HCT116 (cell line): ENCODE results near the gene ARRDC1. TPM values are rescaled to one million over a fixed set of nuclear protein-coding genes. Genes with fewer than 3 reads are reported as not detected.
A peak's percentile ranks its signal among the peaks of the same experiment; 100 is the strongest.

Experiments used
- ATAC-seq: fragments of 200-7000 bp; cut with Tn5 transposase; 2 replicates; pipeline ENCODE4 v1.9.1; 2020; ENCODE audit warnings: mild to moderate bottlenecking, moderate library complexity
- BruUV-seq: library from RNA; stranded (reverse); fragments of 400-500 nt; replicated peaks from 2 replicates; lab custom pipeline; 2021; lab: Mats Ljungman, UMichigan
- CTCF ChIA-PET: fragments of 300-600 bp; sonication (Branson Sonifier 250); formaldehyde crosslinking; loops from one replicate; lab custom pipeline; 2021; ENCODE audit warnings: antibody characterized with exemption; lab: Charles Lee
- POLR2A ChIA-PET: fragments of 300-600, 350-600 bp; sonication (Branson Sonifier 250); formaldehyde crosslinking; loops from one replicate; lab custom pipeline; 2021; ENCODE audit warnings: antibody characterized with exemption; lab: Charles Lee
- RAD21 ChIA-PET, 2 experiments: fragments of 300-600 bp; sonication (Branson Sonifier 250); formaldehyde crosslinking; loops; one replicate each; lab custom pipeline; 2023; ENCODE audit warnings: low total read pairs in 2 of 2; ENCODE audit not compliant: uncharacterized antibody in 2 of 2, unreplicated experiment in 2 of 2, low non-redundant PET in 1 of 2; lab: Charles Lee
- DNase-seq: peaks from one replicate; pipeline ENCODE4 v3.0.0-alpha.2; 2010; ENCODE audit warnings: low read depth, low spot score
- H2AFZ ChIP-seq: fragments of 200-600 bp; shearing (Covaris generic), sonication (generic); 2 replicates; pipeline ENCODE4 v1.6.1; 2017; ENCODE audit warnings: low read depth, mixed run types, mixed read lengths, antibody characterized with exemption, low read length; ENCODE audit not compliant: poor library complexity, severe bottlenecking
- H3K27ac ChIP-seq: 2 replicates; pipeline ENCODE4 v1.5.1; 2012; ENCODE audit warnings: low read depth, low read length
- H3K27me3 ChIP-seq: fragments of 200-600 bp; sonication (generic); 2 replicates; pipeline ENCODE4 v1.6.1; 2016; ENCODE audit warnings: mixed run types, low read length, mixed read lengths; ENCODE audit not compliant: insufficient read depth
- H3K36me3 ChIP-seq, 2 experiments: fragments of 200-500 bp in 1 of 2; fragments of 200-600 bp in 1 of 2; sonication (Bioruptor generic) in 1 of 2; sonication (generic) in 1 of 2; 2 replicates each; pipeline versions ENCODE4 v1.5.1 to v1.6.1; 2014 to 2016; ENCODE audit warnings: low read length in 2 of 2, inconsistent platforms in 1 of 2, mixed read lengths in 1 of 2, mixed run types in 1 of 2; ENCODE audit not compliant: insufficient read depth in 2 of 2, control insufficient read depth in 1 of 2
- H3K4me1 ChIP-seq, 2 experiments: fragments of 200-600 bp in 1 of 2; sonication (generic) in 1 of 2; 2 replicates each; pipeline versions ENCODE4 v1.5.1 to v1.6.1; 2012 to 2017; ENCODE audit warnings: low read length in 2 of 2, inconsistent platforms in 1 of 2, mild to moderate bottlenecking in 1 of 2, mixed read lengths in 1 of 2, mixed run types in 1 of 2, moderate library complexity in 1 of 2; ENCODE audit not compliant: insufficient read depth in 2 of 2, control insufficient read depth in 1 of 2
- H3K4me2 ChIP-seq: fragments of 200-600 bp; sonication (generic); 2 replicates; pipeline ENCODE4 v1.6.1; 2017; ENCODE audit warnings: mixed run types, low read length, mixed read lengths
- H3K4me3 ChIP-seq, 2 experiments: fragments of 200-600 bp in 1 of 2; sonication (generic) in 1 of 2; replicated peaks in 1 of 2; 2 replicates each; pipeline ENCODE4 v1.5.1; 2011 to 2016; ENCODE audit warnings: low read length in 2 of 2, control low read depth in 1 of 2, low read depth in 1 of 2, mild to moderate bottlenecking in 1 of 2, mixed read lengths in 1 of 2, mixed run types in 1 of 2
- H3K79me2 ChIP-seq: fragments of 200-600 bp; sonication (generic); 2 replicates; pipeline ENCODE4 v1.6.1; 2017; ENCODE audit warnings: mild to moderate bottlenecking, mixed run types, low read length, moderate library complexity, mixed read lengths; ENCODE audit not compliant: insufficient read depth
- H3K9ac ChIP-seq: fragments of 200-600 bp; sonication (generic); 2 replicates; pipeline ENCODE4 v1.6.1; 2016; ENCODE audit warnings: low read length, mixed read lengths
- H3K9me2 ChIP-seq: fragments of 200-600 bp; sonication (generic), shearing (Covaris generic); 2 replicates; pipeline ENCODE4 v1.6.1; 2017; ENCODE audit warnings: mixed run types, mild to moderate bottlenecking, moderate library complexity; ENCODE audit not compliant: insufficient read depth
- H3K9me3 ChIP-seq, 2 experiments: fragments of 200-500 bp in 1 of 2; fragments of 200-600 bp in 1 of 2; sonication (Bioruptor generic) in 1 of 2; sonication (generic) in 1 of 2; 2 replicates each; pipeline ENCODE4 v1.6.1; 2014 to 2017; ENCODE audit warnings: low read length in 2 of 2, mixed read lengths in 2 of 2, inconsistent platforms in 1 of 2, low read depth in 1 of 2, mild to moderate bottlenecking in 1 of 2, mixed run types in 1 of 2, moderate library complexity in 1 of 2; ENCODE audit not compliant: control insufficient read depth in 1 of 2, insufficient read depth in 1 of 2
- H4K20me1 ChIP-seq: fragments of 200-600 bp; sonication (generic), shearing (Covaris generic); 2 replicates; pipeline ENCODE4 v1.6.1; 2017; ENCODE audit warnings: mixed run types, mild to moderate bottlenecking, moderate library complexity; ENCODE audit not compliant: insufficient read depth
- EGR1 ChIP-seq: IDR thresholded peaks from 2 replicates; pipeline ENCODE4 v1.6.1; 2012; ENCODE audit warnings: low read depth
- EZH2 ChIP-seq: fragments of 200-600 bp; sonication (generic); IDR thresholded peaks from 2 replicates; pipeline ENCODE4 v1.6.1; 2017; ENCODE audit warnings: antibody characterized with exemption, mixed run types
- FOSL1 ChIP-seq: IDR thresholded peaks from 2 replicates; pipeline ENCODE4 v1.6.1; 2012; ENCODE audit warnings: low read depth
- POLR2A ChIP-seq: IDR thresholded peaks from 2 replicates; pipeline ENCODE4 v1.7.0; 2011; ENCODE audit warnings: borderline replicate concordance; ENCODE audit not compliant: insufficient read depth, insufficient read length; ENCODE audit errors: extremely low read depth
- RAD21 ChIP-seq: IDR thresholded peaks from 2 replicates; pipeline ENCODE4 v1.6.1; 2012; ENCODE audit warnings: low read depth, mild to moderate bottlenecking
- intact Hi-C: fragments of 100-400 bp; cut with micrococcal nuclease; formaldehyde crosslinking; loops from 2 replicates; pipeline ENCODE4 v1.10.0; 2022
- total RNA-seq: library from RNA; stranded (reverse); gene quantifications from one replicate; pipeline ENCODE4 v1.2.1, GENCODE V29; 2021; ENCODE audit not compliant: unreplicated experiment
- TF ChIP-seq, protein P1 (sequence below), 3 experiments: fragments of 200-600 bp in 1 of 3; sonication (generic) in 1 of 3; IDR thresholded peaks in 2 of 3; conservative IDR thresholded peaks in 1 of 3; 2 replicates each; pipeline ENCODE4 v1.5.1; 2012 to 2017; ENCODE audit warnings: low read depth in 2 of 3, low read length in 2 of 3, antibody characterized with exemption in 1 of 3, borderline replicate concordance in 1 of 3, control low read depth in 1 of 3, mild to moderate bottlenecking in 1 of 3, mixed read lengths in 1 of 3, mixed run types in 1 of 3, moderate library complexity in 1 of 3; ENCODE audit not compliant: insufficient read depth in 1 of 3

The ARRDC1 gene
- total RNA-seq, 1 experiment from 2014 or later = 82.8 TPM

GRCh38 chr9:137607141-137607857 lies 1.8 kb downstream of the ARRDC1 start:
- Histone ChIP-seq H3K9me2 (no peaks in the 10 kb centered on the region), H3K27me3 (no peaks in the 10 kb centered on the region), H3K4me2 (peak overlapping the region; percentile 98), H3K4me1 (peaks cover 32 to 70% of the 10 kb centered on the region in 2 experiments), H3K4me3 (peak overlapping the region; percentile 65 to 85), H3K79me2 (peaks cover 42% of the 10 kb centered on the region; the same call in 1 of the 2 replicates)
- ChIA-PET RAD21 (no interaction called here), POLR2A (no interaction called here), CTCF (no interaction called here)
- BruUV-seq = TSS peak; percentile 51
- ATAC-seq (no peak), DNase-seq (no peak)
- intact Hi-C loops = no loop called here
- no peak for TF ChIP-seq EZH2
- TF ChIP-seq, all 23 proteins: peak for 0
- Histone ChIP-seq H3K36me3 (no peaks in the 10 kb centered on the region), H3K27ac (peak overlapping the region; percentile 94; the same call in 1 of the 2 replicates), H3K9me3 (no peaks in the 10 kb centered on the region), H2AFZ (no peak overlapping the region), H3K9ac (peak overlapping the region; percentile 86), H4K20me1 (no peaks in the 10 kb centered on the region)

DNA sequence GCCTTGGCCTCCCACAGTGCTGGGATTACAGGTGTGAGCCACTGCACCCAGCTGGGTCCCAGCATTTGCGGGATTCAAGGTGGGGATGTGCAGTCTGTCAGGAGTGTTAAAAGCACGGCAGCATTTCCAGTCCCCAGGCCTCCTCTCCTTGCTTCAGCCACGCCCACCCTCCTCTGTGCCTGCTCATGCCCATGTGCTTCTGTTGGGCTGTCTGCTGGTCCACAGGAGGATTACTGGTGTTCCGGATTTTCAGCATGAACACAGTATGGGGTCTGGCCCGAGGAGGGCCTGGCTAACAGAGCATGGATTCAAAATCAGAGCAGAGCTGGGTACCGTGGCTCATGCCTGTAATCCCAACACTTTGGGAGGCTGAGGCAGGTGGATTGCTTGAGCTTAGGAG lies 5.5 kb downstream of the ARRDC1 start:
- no peak for DNase-seq
- intact Hi-C loops = loop anchor here (5.0 kb wide), 1 partner anchor 34 kb away; the partner anchor contains the start of gene DPH7
- RAD21 ChIA-PET = interaction anchor here in 1 of 2 experiments (0.6 kb wide), 1 partner anchor 59 kb away, joined by 6 read pairs; the partner anchor contains the start of gene MRPL41
- Histone ChIP-seq H3K27me3 (no peaks in the 10 kb centered on the region), H3K9me2 (no peaks in the 10 kb centered on the region), H3K79me2 (peaks cover 51% of the 10 kb centered on the region; the same call in 1 of the 2 replicates), H3K9ac (peak overlapping the region; percentile 92), H3K27ac (peak overlapping the region; percentile 99), H4K20me1 (no peaks in the 10 kb centered on the region), H3K9me3 (no peaks in the 10 kb centered on the region), H2AFZ (no peak overlapping the region), H3K36me3 (peaks cover 0 to 26% of the 10 kb centered on the region in 2 experiments; a peak in 2 of 4 replicates), H3K4me2 (peak overlapping the region; percentile 100), H3K4me3 (peak overlapping the region; percentile 29 to 62; a peak in 3 of 4 replicates), H3K4me1 (peaks cover 47 to 74% of the 10 kb centered on the region in 2 experiments)
- POLR2A ChIA-PET = interaction anchor here (1.3 kb wide), 1 partner anchor 20 kb away, joined by 5 read pairs; no protein-coding TSS in a partner anchor
- BruUV-seq = no TSS peak
- TF ChIP-seq, protein P1, sequence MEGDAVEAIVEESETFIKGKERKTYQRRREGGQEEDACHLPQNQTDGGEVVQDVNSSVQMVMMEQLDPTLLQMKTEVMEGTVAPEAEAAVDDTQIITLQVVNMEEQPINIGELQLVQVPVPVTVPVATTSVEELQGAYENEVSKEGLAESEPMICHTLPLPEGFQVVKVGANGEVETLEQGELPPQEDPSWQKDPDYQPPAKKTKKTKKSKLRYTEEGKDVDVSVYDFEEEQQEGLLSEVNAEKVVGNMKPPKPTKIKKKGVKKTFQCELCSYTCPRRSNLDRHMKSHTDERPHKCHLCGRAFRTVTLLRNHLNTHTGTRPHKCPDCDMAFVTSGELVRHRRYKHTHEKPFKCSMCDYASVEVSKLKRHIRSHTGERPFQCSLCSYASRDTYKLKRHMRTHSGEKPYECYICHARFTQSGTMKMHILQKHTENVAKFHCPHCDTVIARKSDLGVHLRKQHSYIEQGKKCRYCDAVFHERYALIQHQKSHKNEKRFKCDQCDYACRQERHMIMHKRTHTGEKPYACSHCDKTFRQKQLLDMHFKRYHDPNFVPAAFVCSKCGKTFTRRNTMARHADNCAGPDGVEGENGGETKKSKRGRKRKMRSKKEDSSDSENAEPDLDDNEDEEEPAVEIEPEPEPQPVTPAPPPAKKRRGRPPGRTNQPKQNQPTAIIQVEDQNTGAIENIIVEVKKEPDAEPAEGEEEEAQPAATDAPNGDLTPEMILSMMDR (IDR thresholded peaks at IDR 0.05 in 2 of 3, conservative IDR thresholded peaks at IDR 0.05 in 1 of 3; ENCODE audit: borderline replicate concordance in 1 of 3, insufficient read depth in 1 of 3, low read depth in 2 of 3, low read length in 2 of 3) = no peak
- TF ChIP-seq FOSL1 (no peak), POLR2A (no peak), EGR1 (no peak), RAD21 (no peak)
- ATAC-seq = no peak
- CTCF ChIA-PET = no interaction called here
